Activated CD4-positive, alpha-beta T cell treated with anti-CD3 and anti-CD28 coated beads, Interleukin-2, amount 50 U/mL, for 1 hour (primary cell): ENCODE data around the gene RNF187.

Experiments used
- DNase-seq: peaks from one replicate; pipeline ENCODE4 v3.0.0-alpha.2; 2020

Gene RNF187

GRCh38 chr1:228487336-228488124 is at the start of gene RNF187:
TSS of gene RNF187 (plus strand) at chr1:228487382.
- DNase-seq, result no peak

DNA sequence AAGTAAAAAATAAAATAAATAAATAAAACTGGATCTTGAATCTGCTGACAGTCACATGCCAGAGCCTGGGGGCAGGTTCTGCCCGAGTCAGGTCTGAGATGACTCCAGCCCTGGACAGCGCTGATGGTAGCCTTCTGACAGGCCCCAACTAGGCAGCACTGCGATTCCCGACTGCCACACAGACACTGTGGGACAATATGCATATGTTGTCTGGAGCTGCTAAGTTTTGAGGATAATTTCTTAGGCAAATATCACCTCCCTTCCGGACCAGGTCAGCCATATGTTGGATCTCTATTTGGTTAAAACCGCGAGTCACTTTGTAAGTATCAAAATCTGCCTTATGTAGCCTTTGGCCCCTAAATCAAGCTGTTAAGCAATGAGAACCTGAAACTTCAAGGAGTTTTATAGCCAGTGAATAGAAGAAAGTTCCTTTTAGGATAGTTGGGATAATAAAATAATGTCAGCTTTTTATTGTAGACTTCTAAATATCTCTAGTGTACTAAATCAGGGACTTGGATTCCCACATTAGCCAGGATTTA is 49.7 kb upstream of the RNF187 start:
- no peak for DNase-seq

GRCh38 chr1:228438266-228438665 is 48.9 kb upstream of the RNF187 start:
- no peak for DNase-seq

DNA sequence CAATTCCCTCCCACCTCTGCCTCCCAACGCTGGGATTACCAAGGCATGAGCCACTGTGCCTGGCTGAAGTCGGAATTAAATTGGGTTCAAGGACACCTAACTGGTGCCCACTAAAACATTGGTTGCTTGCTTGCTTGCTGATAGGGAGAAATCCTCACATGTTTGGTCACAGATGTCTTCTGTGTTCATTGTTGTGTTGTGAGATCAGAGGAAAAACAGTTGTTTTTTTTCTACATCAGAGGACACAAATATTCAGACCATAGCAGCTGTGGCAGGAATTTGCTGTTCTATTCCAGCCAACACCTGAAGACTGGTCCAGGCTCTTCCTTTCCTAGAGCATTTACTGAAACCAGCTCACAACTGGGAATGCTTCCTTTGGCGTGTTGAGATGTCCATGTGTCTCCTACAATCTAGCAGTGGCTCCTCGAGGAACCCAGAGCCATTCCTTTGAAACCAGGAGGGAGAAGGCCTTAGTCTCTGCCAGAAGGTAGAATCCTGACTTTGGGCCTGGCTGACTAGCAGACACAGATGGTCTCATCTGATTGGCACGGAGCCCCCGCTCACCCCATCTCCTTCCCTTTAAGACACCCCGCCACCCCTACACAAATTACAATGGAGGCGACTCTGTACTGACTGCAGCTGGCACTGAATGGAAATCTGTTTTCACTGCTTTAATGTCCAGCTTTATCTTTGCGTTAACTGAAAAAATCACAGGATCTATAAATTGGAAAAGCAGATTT is 46.3 kb upstream of the RNF187 start:
- no peak for DNase-seq

- DNase-seq, result no peak
Observed at GRCh38 chr1:228443395-228443794, 43.8 kb upstream of the RNF187 start.

DNA sequence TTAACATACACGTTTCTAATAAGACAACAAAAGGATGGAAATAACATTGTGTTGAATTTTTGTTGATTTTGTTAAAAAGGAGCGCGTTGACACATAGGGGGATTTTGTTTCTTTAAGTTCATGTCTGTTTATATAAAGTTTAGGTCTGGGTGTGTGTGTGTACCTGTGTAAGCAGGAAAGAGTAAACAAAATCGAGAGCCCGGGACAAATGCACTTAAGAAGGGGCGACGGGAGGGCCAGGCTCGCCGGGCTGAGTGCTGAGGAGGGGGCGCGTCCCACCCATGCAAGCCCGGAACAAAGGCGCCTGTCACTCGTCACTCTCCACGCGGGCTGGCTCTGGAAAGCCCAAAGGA is 41.7 kb upstream of the RNF187 start:
- DNase-seq, result no peak

- DNase-seq, result peak; percentile 12
Observed at GRCh38 chr1:228445843-228446650, 41.1 kb upstream of the RNF187 start.

GRCh38 chr1:228446852-228447251 is 40.3 kb upstream of the RNF187 start:
- no peak for DNase-seq

- no peak for DNase-seq
Observed at GRCh38 chr1:228448372-228448771, 38.8 kb upstream of the RNF187 start.

GRCh38 chr1:228450200-228450599 is 37.0 kb upstream of the RNF187 start:
- DNase-seq, result no peak

DNA sequence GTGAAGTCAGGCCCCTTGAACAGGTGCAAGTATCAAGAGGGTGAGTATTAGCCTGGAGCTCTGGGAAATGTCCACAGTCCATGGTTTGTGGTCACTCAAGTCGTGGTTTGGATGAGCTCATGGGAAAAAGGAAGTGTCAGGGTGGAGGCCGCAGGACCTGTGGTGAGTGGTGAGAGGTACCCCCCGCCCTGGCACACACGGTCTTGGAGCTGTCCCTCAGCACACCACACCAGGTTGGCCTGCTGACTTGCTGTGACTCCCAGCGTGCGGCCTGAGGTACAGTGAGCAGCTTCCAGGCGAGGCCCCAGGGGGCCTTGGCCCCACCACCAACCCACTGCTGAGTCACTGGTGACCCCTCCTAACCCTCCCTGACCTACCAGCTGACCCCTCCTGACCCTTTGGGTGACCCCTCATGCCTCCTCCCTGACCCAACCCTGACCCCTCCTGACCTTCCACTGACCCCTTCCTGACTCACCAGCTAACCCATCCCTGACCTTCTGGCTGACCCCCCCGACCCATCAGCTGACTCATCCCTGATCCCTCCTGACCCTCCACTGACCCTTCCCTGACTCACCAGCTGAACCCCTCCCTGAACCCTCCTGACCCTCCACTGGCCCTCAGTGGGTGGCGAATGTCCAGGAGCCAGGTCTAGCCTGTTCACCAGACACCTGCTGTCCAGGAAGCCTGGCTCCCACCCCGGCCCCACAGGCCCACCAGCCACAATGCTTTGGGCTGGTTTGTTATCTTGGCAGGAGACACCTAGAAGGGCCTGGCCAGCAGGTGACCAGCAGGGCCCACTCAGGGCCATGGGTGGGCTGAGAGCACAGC is 34.8 kb upstream of the RNF187 start:
- DNase-seq, result no peak

GRCh38 chr1:228453022-228453560 is 34.1 kb upstream of the RNF187 start:
- no peak for DNase-seq

- no peak for DNase-seq
Observed at GRCh38 chr1:228453614-228454013, 33.6 kb upstream of the RNF187 start.

GRCh38 chr1:228454238-228454637 is 32.9 kb upstream of the RNF187 start:
- DNase-seq, result no peak

- no peak for DNase-seq
Observed at GRCh38 chr1:228455715-228456114, 31.5 kb upstream of the RNF187 start.

DNA sequence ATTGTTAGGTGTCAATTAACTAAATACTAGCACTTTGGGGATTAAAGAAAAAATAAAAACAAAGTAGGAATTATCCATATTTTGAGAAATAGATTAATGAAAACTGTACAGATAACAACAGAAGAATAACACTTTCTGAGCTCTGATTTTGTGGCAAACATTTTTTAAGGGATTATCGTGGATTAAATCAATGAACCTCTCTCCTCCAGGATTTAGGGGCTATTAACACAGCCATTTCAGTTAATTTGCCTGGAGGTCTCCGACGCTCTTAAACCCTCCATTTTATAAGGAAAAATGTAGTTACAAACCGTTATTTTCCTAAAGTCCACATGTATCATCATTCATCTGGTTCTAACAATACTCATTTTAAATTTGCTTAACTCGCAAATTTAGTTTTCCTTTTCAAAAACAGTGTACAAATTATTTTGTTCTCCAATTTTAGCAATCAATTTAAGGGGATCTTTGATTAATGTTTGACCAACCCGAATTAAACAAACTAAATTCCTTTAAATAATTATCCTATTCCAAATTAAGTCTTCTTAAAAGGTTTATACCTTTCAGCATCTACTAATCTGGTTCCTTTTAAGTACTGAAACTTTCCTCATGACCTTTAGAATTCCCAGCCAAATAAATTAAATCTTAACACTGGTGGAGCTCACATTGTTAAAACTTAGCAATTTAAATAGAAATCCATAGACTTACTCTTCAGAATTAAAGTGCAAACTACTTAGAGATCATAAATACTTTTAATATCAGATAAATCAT is 30.7 kb upstream of the RNF187 start:
- no peak for DNase-seq

GRCh38 chr1:228457017-228457395 is 30.2 kb upstream of the RNF187 start:
- DNase-seq, result no peak

DNA sequence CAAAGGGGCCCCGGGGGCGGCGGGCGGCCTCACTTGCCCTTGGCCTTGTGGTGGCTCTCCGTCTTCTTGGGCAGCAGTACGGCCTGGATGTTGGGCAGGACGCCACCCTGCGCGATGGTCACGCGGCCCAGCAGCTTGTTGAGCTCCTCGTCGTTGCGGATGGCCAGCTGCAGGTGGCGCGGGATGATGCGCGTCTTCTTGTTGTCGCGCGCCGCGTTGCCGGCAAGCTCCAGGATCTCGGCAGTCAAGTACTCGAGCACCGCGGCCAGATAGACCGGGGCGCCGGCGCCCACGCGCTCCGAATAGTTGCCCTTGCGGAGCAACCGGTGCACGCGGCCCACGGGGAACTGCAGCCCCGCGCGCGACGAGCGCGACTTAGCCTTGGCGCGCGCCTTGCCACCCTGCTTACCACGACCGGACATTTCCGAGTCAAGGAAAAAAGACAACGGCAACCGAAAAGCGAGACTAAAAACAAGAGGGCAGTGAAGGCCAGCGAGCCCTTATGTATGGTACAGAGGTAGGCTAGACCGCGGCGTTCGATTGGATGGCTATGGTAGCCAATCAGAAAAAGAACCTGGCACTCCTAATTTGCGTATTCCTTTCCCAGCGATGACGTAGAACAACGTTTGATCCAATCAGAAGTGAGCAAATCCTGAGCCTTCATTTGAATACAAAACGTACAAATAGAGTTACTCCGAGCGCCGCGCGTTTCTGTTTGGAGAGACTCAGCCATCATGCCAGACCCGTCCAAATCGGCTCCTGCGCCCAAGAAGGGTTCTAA is 29.6 kb upstream of the RNF187 start:
- DNase-seq, result peak; percentile 76

DNA sequence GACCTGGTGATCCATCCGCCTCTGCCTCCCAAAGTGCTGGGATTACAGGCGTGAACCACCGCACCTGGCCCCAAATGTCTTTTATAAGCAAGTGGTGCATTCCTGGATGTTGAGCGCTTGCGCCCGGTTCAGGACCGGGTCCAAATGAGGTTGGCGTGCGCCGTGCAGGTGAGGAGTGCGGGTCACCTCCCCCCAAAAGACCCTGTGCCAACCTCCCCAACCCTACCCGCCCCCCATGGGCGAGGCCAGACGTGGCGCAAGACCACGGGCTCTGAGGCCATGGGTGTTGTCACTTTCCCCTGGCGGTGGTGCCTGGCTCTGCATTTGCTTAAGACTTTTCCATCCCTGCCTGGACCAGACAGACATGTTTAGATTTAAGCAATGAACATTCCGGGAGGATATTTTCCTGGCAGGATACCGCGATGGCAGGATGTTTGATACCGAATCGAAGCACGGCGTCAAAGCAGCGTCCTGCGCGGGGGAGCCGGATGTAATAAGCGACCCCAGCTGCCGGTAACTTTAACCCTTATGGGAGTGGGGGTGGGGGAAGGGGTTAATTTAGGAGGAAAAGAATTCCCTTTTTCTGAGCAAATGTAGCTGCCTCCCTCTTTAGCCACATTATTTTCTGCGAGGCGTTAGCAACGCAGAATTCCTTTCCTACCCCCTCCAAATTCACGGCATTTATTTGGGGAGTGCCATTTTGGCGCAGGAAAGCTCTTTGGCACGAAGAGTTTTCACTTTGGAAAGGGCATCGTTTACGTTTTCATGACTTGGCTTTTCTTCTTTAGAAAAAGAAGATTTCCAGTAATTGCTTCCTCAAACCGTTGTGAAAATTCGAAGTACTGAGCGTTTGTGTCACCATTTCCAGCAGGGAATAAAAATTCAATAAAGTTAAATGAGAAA is 27.8 kb upstream of the RNF187 start:
- peak; percentile 53 for DNase-seq
